Islet precursor cell (in vitro differentiated cells): ENCODE data around the gene ELK4.

Experiments used
- DNase-seq: peaks from one replicate; pipeline ENCODE4 v3.0.0-alpha.2; 2018

ELK4 gene, protein sequence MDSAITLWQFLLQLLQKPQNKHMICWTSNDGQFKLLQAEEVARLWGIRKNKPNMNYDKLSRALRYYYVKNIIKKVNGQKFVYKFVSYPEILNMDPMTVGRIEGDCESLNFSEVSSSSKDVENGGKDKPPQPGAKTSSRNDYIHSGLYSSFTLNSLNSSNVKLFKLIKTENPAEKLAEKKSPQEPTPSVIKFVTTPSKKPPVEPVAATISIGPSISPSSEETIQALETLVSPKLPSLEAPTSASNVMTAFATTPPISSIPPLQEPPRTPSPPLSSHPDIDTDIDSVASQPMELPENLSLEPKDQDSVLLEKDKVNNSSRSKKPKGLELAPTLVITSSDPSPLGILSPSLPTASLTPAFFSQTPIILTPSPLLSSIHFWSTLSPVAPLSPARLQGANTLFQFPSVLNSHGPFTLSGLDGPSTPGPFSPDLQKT

DNA sequence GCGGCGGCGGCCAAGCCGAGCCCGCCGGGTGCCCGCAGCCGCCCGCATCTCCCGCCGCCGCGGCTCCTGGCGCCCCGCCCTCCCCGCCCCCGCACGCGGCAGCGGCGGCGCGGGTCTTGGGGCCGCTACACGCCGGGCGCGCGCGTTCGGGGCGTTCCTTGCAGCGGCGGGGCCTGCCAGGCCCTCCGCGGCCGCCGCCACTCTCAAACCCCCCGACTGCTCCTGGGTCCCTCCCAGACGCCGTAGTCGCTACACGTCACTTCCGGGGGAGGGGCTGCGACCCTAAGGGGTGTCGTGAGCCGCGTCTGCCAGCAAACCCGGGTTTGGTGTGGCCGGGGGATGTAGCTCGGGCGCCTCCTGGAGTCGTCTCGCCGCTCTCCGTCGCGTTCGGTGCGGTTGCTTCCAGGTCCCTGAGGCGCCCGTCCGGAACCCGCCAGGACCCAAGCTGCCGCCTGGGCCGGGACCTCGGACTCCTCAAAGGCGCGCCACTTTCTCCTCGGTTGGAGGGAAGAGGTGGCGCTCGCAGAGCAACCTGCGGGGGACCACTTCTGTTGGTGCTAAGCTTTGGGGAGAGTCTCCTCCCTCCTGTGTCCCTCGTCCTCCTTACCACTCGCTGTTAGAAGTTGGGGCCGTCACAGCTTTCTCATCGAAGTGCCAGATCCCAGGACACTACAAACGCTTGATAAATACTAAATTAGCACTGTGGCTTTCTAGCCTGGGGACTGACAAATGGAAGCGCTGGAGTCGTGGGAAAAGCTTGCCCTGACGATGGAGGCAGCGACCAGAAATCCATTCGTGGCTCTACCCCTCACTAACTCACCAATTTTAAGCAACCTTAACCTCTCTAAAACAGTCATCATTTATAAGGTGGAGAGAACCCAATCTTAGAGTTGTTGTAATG, at the start of gene ELK4:
Gene ELK4, minus strand, starts transcription at position 244 of the 901 bp plus-strand sequence. CDS start 8,129 bp downstream, outside the sequence.
- peak; percentile 99 for DNase-seq

DNA sequence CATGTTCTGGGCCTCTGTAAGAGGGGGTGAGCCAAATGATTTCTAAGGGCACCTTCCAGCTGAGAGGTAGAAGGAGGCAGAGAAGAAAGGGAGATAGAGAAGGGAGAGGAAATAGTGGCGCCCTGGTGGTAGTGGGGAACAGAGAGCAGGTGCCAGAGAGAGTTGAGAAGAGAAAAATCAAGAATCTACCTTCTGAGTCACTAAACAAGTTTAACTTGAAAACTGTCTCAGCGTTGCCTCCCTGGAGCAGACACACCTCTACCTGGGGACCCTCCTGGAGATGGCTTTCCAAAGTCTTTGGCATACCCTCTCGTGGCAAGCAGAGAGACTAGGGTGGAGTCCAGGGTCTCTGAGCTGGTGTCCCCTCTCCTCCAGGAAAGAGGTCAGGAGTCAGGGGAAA, 49.6 kb upstream of the ELK4 start:
- DNase-seq: peak; percentile 53

DNA sequence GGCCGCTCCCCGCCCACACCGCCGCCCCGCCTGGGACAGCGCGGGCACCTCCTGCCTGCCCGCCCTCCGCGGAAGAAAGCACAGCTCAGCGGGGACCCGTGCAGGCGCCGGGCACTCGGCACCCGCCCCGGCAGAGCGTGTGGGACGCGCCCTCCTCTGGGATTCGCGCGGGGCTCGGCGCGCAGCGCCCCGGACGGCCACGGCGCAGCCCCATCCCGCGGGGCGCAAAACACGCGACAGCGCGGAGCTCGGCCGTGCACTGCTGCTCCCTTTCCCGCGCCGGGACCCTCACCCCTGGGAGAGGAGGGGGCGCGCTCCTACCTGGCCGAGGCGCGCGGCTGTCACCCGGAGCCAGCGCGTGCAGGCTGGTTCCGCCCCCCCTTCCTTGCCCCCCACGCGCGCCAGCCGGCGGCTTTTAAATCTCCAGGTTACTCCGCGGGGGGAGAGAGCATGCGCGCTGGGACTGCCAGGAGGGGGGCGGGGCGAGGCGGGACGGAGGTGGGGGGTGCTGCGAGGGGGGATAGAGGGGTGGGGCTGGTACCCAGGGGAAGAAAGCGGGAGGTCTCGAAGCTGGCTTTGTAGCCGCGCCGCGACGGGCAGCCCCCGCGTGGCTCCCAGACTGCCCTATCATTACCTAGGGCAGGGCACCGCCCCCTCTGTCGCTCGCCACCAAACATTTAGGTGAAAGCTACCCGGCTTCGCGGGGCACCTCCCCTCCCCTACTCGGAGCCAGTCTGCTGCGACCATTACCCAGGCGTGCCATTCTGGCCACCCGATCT, 48.5 kb upstream of the ELK4 start, which contains the start of gene SLC45A3:
Gene SLC45A3, minus strand, starts transcription at position 437 of the 779 bp plus-strand sequence. CDS start 15,853 bp downstream, outside the sequence.
- peak; percentile 73 for DNase-seq

DNA sequence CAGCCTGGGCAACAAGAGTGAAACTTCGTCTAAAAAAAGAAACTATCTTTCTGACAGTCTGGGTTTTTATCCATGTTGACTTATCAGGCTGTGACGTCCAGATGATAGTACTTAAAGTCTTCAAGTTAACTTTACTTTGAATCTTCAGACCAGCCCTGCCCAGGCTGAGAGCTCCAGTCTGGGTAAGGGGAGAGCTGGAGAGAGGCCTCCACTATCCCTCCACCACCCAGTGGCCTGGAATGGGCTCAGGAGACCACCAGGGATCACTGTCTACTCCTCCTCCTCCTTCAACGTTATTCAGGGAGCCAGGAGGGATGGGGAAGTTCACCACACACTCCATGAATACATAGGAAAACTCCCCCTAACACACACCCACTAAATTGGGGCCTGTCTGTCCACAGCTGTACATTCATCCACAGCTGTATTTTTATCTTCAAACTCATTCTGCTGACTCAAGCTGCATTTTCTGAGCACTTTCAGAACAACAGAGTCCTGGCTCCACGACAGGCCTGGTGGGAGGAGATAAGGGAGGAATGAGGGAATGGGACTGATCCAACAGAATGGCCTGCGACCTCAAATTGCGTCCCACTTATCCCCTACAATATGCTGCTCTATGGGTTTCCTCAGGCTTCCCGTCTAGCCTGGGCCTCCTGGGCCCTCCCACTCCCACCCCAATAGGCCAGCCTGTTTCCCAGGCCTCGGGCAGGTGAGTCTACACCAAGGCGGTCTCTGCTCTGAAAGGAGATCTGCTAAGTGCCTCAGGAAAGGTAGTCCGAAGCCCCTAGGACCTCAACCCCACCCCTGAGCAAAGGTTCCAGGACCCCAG, 46.7 kb upstream of the ELK4 start:
- peak; percentile 69 for DNase-seq

DNA sequence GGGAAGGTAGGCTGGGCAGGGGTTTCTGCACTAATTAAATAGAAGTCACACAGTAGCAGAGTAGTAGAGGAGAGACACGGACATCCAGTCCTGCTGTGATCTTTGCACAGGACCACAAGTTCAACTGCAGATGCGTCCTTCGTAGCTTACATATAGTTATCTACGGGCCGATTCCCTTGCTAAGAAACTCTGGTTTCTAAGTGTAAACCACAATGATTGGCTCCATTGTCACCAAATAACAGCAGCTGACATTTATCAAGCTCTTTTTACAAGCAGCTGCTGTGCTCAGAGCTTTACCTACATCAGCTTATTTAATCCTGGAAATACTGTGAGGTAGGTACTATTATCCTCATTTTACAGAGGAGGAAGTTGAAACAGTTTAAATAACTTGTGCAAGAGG, 45.4 kb upstream of the ELK4 start:
- no peak for DNase-seq

DNA sequence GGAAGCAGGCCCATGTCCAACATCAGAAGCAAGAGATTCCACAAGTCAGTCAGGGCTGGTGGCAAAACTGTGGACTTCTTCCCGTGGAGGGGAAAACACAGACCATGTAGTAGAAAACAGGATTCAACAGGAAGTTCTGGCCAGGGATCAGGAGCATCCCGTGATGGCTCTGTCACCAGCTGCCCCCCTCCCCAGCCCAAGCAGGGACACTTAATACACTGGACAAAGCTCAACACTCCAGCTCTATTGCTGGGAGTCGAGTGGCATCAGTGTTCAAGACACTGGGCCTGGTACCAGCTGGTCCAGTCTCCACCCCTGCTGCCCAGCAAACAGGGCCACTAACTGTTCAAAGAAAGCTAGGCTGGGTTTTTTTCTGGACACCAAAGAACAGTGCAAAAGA, 44.8 kb upstream of the ELK4 start:
- no peak for DNase-seq

DNA sequence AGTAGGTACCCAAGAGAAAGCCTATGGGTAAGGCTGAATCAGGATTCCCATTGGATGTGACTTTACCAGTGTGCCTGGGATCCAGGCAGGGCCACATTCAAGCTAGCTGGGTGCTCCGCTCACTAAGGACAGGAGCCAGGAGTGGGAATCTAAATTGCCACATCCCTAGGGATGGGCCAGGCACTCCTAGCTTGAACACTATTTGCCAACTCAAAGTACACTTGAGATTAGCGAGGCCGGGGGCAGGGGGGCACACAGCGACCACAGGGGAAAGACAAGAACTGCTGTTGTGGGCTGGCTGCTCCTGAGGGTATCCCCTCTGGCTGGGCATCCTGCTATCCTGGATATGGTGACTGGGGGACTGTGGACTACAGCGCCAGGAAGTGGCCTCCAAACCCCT, 44.2 kb upstream of the ELK4 start:
- DNase-seq: no peak

DNA sequence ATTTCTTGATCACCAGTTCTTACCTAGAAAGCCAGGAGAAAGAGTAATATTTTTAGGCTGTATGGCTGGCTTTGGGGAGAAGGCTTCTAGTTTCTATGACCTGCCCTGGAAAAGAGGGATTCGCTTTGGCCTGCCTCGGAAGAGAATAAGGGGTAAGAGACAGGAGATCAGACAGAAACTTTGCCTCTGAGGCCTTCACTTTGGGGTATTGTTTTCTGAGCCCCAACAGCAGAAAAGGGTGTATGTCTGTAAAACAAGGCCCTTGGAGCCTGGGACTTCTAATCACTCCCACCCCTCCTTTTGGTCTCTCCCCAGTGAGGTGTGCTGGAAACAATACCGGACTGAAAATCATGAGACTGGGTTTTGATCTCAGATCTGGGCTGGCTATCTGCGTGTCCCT, 43.4 kb upstream of the ELK4 start:
- DNase-seq: no peak

DNA sequence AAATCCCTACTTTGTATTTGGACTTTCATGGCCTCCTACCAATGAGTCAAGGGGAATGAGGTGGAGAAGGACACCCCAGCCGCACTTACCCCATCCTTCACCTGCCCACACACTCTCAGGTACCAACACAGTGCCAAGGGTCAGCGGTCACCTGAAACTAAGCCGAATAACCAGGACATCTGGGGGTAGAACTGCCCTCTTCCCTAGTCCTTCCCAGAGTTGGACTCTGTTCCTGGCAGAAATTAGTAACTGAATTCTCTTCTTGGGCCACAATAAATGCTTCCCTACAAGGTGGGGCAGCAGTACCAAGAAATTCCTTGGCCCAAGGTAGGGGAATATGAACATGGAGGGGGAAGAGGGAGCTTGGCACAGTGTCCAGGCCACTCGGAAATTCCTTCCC, 41.2 kb upstream of the ELK4 start:
- peak; percentile 28 for DNase-seq

DNA sequence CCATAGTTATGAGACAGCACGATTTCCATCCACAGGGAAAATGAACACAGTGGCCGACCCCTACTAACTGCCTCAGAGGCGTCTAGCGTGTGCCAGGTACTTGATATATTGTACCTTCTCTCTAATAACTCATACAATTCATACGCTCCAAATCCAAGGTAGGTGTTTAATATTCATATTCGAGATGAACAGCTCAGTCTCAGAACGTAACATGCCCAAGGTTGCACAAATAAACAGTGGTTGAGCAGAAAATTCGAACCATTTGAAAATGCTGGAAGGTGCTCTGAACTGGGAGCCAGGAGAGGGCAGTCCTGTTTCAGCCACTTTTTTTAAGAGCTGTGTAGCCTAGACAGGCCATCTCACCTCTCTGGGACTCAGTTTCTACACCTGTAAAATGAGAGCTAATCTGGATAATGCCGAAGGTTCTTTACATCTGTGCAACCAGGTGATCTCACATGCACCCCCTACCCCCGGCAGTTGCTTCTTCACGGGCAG, 40.6 kb upstream of the ELK4 start:
- peak; percentile 37 for DNase-seq

DNA sequence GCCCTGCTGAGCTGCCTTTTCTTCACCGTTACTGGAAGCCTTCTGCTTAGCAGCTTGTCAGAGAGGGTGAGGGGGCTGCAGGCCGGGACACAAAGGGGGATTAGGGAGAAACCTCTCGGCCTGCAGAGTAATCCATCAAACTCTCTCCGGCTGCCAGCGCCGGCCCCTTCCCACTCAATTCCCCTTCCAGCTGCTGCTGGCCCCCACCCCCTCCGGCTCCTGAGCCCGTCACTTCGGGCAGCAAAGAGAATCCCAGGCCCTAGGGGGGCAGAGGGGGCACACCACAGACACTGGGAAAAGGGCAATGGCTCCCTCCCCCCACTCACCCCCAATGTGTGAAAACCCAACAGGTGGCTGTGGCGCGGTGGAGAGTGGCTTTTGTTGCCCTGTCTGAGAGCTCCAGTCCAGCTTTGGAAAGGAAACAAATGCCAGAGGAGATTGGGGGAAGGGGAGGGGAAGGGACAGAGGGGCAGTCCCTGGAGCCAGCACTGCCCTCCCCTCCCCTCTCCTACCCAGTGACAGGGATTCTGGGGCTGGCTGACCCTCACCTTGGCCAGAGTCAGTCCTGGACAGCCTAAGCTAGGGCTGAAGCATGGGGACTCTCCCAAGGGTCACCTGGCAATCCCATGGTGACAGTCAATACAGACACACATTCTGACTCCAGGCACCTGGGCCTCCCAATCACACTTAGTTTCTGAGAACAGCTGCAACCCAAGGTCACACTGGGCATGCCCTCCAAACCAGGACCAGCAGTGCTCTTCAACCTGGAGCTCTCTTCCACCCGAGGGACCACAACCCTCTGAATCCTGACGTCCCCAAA, 39.0 kb upstream of the ELK4 start:
- DNase-seq: peak; percentile 59

DNA sequence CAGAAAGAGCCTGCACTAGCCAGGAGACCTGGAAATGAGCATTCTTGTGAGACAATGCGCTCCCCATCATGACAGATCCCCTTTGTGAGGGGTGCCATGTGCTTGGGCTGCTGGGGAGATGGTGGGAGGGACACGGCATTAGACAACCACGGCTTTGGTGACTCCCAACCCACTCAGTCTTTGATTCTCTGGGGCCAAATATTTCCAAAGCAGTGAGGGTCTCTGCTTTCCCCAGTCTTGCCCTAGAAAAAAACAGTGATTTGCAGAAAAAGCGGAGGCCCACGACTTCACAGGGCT, 38.3 kb upstream of the ELK4 start:
- no peak for DNase-seq

DNA sequence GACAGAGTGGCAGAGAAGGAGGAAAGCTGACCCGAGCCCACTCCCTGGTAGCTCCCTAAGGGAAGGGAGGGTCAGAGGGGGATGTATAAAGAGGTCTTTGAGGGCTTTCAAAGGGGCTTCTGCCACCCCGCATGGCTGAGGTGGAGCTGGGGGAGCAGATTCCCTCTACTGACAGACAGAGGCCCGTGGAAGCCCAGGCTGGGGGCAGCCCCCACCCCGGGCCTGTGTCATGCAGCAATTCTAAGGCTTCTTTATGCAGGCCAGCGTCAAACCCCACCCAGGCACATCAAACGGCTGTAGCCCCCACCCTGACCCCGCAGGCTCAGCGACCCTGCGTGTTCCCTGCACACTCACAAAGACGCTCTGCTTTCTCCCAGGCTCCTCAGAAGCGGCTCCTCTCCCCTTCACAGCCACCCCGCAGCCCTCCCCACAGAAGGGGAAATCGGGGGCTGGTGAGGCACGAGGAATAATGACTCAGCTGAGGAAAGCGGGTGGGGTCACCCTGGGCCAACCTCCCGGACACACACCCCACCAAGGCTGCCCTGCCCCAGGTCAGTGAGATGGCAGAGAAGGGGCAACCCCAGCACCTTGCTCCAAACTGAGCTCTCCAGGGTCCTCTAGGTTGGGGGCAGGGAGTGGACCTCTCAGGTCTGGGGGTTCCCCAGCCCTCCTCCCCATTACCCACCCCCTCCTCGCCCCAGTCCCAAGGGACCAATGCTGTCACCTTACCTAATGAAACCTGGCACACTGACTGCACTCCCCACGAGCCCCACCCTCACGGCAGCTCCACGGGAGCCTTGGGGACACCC, 37.7 kb upstream of the ELK4 start:
- DNase-seq: peak; percentile 48

DNA sequence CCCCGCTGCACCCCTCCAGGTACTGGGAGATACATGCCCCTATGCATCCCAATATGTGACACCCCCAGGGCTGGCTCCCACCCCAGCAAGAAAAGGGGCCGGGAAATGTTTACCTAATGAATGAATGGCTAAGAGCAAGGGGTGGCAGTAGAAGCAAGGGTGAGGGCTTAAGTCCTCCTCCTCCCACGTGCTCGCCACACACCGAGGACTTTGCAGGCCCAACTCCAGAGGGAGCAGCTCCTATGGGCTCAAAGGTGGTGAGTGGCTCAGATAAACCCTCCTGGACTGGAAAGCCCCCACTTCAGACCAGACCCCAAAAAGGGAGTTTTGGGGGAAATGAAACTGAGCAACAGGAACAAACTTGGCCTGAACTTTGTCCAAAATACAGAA, 37.1 kb upstream of the ELK4 start:
- peak; percentile 51 for DNase-seq

DNA sequence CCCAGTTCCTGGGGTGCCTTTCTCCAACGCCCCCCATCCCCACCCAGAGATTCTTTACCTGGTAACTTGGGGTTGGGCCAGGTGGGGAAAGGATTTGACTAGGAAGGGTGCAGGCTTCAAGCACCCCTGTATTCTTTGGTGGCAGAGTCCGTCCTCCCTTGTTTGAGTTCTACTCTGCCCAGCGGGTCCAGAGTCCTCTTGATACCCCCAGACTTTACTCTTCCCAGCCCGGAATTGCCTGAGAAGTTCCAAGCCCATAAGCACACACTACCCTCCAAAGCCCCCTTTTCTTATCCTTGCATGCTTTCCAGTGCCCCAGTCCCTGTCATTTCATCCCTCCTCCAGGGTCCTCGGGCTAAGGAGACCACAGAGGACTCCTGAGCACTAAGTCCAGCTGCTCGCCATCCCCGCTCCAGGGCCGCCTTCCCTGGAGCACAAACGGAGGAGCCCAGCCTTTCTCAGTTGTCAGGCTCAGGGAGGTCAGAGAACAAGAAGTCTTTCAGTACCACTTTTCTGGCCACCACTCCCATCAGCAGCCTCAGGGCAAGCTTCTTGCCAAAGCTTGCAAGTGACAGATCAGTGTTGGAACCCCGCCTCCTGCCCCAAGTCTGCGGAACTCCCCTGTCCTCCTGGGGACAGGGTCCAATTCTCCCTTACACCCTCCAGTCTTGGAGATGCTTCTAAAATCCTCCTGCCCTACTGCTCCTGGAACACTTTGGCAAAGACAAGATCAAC, 36.3 kb upstream of the ELK4 start:
- peak; percentile 73 for DNase-seq

DNA sequence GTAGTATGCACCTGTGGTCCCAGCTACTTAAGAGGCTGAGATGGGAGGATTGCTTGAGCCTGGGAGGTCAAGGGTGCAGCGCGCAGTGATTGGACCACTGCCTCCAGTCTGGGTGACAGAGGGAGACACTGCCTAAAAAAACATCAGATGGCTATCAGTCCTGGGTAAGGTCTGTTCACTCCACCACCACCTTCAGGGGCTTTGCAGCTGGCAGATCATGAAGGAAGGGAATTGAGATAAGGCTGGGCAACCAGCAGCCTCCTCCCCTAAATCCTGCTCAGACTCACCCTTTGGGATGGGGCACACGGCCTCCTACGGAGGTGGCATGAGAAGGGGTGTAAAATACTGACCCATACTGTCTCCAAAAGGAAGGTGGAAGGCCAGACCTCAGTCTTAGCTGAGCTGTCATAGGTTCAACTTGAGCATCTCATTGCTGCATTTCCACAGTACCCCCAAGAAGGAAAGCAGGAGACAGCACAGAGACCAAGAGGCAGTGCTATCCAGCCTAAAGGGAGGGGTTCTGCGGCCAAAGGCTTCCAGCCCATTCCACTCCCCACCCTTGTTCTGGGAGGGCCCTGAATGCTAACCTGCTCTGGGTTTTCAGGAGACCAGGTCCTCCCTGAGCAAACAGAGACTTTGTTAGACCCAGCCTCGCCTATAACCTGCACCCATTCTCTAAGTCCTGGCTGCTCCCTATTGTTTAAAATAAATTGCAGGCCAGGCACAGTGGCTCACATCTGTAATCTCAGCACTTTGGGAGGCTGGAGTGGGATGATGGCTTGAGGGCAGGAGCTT, 34.8 kb upstream of the ELK4 start:
- DNase-seq: no peak

DNA sequence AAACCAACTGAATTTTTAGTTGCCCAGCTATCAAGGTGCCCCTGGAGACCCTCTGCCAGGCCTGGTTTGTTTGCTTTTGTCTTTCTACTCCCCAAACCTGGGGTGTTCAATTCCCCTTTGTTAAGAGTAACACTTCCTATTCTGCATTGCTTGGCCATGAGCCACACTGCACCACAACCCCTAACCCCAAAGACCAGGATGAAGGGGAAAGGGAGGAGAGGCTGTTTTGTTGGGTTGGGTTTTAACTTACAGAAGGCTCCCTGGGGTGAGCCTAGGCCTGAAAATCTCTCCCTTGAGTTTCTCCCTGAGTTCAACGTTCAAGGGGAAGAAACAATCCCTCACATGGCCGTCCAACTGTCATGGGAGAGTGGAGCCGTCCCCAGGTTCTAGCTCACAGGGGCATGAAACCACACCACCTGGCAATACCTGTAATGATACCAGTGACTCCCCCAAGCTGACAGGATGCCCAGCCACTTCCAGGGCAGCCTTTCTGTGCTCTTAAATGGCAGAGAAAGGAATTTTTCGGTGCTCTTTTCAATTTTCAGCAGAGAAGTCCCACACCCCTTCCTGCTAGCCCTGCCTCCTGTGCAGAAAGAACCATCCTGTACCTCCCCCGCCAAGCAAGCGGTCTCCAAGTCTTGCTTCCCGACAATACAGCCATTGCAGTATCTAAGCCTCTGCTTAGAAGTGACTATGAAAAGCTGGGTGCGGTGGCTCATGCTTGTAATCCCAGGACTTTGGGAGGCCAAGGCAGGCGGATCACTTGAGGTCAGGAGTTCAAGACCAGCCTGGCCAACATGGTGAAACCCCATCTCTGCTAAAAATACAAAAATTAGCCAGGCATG, 33.6 kb upstream of the ELK4 start:
- no peak for DNase-seq
